NT2/D1 (cell line): Measurements from ENCODE around the gene SGCA.

Source experiments
- DNase-seq: peaks from one replicate; pipeline ENCODE4 v3.0.0-alpha.2; 2011; ENCODE audit warnings: low read depth, low spot score
- H3K27me3 ChIP-seq: 2 replicates; pipeline ENCODE4 v1.6.0; 2011; ENCODE audit warnings: mild to moderate bottlenecking; ENCODE audit not compliant: insufficient read length, insufficient read depth
- H3K36me3 ChIP-seq: 2 replicates; pipeline ENCODE4 v1.6.1; 2011; ENCODE audit warnings: mild to moderate bottlenecking, low read length, mixed read lengths; ENCODE audit not compliant: insufficient read depth, insufficient read length
- H3K4me1 ChIP-seq: 2 replicates; pipeline ENCODE4 v1.5.1; 2011; ENCODE audit not compliant: insufficient read depth, insufficient read length
- H3K4me3 ChIP-seq: 2 replicates; pipeline ENCODE4 v1.5.1; 2011; ENCODE audit warnings: low read depth; ENCODE audit not compliant: insufficient read length
- H3K9ac ChIP-seq: 2 replicates; pipeline ENCODE4 v1.6.0; 2011; ENCODE audit warnings: low read depth; ENCODE audit not compliant: insufficient read length
- H3K9me3 ChIP-seq: 2 replicates; pipeline ENCODE4 v1.5.1; 2011; ENCODE audit warnings: mild to moderate bottlenecking, low read length; ENCODE audit not compliant: insufficient read depth
- SUZ12 ChIP-seq: IDR thresholded peaks from 2 replicates; pipeline ENCODE4 v1.6.1; 2011; ENCODE audit not compliant: insufficient read length, insufficient read depth; ENCODE audit errors: extremely low read depth
- YY1 ChIP-seq: IDR thresholded peaks from 2 replicates; pipeline ENCODE4 v1.6.1; 2011; ENCODE audit not compliant: insufficient read length, insufficient read depth
- ZNF274 ChIP-seq: IDR thresholded peaks from 2 replicates; pipeline ENCODE4 v1.6.1; 2011; ENCODE audit warnings: mild to moderate bottlenecking, low read depth, low read length

SGCA gene

GRCh38 chr17:50201276-50201854 is 35.6 kb downstream of the SGCA start, which contains the start of gene COL1A1:
Gene COL1A1, minus strand, starts transcription at chr17:50201631. Its CDS starts 118 bp downstream, at chr17:50201513.
- no peak for DNase-seq
- H3K36me3 ChIP-seq, result peaks cover 30% of the 10 kb centered on the region
- no peaks in the 10 kb centered on the region for H3K9me3 ChIP-seq
- peaks cover 31% of the 10 kb centered on the region for H3K27me3 ChIP-seq
- H3K4me3 ChIP-seq, result peak within 1 kb of the TSS; percentile 42
- H3K9ac ChIP-seq, result peak within 1 kb of the TSS; percentile 79
- no peak for TF ChIP-seq SUZ12
- no peak for TF ChIP-seq YY1
- H3K4me1 ChIP-seq, result peaks cover 14% of the 10 kb centered on the region

DNA sequence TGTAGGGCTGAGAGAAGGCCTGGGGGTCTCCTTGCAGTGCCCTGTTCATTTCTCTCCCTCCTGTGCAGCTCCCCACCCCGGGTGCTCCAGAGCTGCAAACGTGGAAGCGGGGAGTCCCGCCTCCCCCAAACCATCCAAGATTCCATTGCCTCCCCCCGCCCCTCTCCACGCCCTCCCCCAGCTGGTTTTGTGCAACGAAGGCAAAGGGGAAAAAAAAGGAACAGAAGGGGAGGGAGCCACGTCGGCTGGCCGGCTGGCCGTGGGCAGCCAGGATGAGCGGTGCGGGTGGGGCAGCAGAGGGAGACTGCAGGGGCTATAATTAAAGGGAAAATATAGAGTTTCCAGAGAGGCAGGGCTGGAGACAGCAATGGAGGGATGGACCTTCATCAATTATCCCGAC is 37.3 kb downstream of the SGCA start:
- Histone ChIP-seq H3K9ac (peak overlapping the region; percentile 11), H3K36me3 (peaks cover 13% of the 10 kb centered on the region), H3K9me3 (no peaks in the 10 kb centered on the region), H3K27me3 (peaks cover 31% of the 10 kb centered on the region), H3K4me1 (peaks cover 18% of the 10 kb centered on the region), H3K4me3 (no peak overlapping the region)
- TF ChIP-seq SUZ12 (no peak), YY1 (no peak)
- no peak for DNase-seq

DNA sequence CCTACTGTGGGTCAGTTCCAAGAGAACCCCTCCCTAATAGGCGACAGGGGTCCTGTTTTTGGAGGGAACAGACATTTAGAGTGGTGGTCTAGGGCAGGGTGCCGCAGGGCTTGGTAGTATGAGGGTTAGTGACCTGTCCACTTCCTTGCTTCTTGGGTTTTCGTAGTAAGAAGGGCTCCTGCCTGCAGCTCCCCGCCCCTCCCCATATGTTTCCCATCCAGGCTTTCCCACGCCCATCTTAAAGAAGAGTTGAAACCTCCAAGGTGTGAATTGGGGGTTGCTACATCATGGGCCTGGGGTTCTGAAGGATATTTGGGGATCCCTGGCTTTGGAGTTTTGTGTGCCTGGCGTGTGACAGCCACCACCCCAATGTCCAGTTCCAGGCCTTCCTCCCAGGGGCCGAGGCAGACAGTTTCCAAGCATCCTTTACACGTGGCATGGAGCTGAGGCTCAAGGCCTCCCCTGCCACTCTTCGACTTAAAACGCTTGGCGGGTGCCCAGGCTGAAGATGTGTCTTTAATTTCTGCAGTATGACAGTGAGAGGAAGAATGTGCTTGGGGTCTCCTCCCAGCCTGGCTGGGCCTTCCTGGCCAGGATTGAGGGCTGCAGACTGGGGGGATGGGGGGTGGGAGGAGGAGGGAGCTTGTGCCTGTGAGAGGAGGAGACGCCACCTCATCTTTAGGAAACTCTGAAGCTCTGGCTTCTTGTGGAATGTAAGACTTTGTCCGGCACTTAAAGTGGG is 38.0 kb downstream of the SGCA start:
- Histone ChIP-seq H3K4me3 (no peak overlapping the region), H3K27me3 (peaks cover 31% of the 10 kb centered on the region), H3K4me1 (peaks cover 19% of the 10 kb centered on the region), H3K9ac (peak overlapping the region; percentile 11), H3K9me3 (no peaks in the 10 kb centered on the region), H3K36me3 (peaks cover 6% of the 10 kb centered on the region)
- no peak for DNase-seq
- no peak for TF ChIP-seq YY1
- TF ChIP-seq ZNF274, result no peak
- no peak for TF ChIP-seq SUZ12

GRCh38 chr17:50204431-50204830 is 38.6 kb downstream of the SGCA start:
- Histone ChIP-seq H3K36me3 (peaks cover 3% of the 10 kb centered on the region), H3K4me3 (no peak overlapping the region), H3K9ac (no peak overlapping the region), H3K4me1 (peaks cover 26% of the 10 kb centered on the region), H3K27me3 (peaks cover 31% of the 10 kb centered on the region), H3K9me3 (no peaks in the 10 kb centered on the region)
- no peak for DNase-seq
- no peak for TF ChIP-seq YY1
- TF ChIP-seq ZNF274, result no peak

- Histone ChIP-seq H3K9ac (no peak overlapping the region), H3K36me3 (no peaks in the 10 kb centered on the region), H3K9me3 (no peaks in the 10 kb centered on the region), H3K4me1 (peaks cover 33% of the 10 kb centered on the region), H3K4me3 (no peak overlapping the region), H3K27me3 (peaks cover 31% of the 10 kb centered on the region)
- DNase-seq, result no peak
- TF ChIP-seq SUZ12, result no peak
- TF ChIP-seq ZNF274, result no peak
- no peak for TF ChIP-seq YY1
Observed at GRCh38 chr17:50205111-50205962, 39.5 kb downstream of the SGCA start.

- no peaks in the 10 kb centered on the region for H3K9me3 ChIP-seq
- H3K4me3 ChIP-seq, result no peak overlapping the region
- DNase-seq, result no peak
- H3K9ac ChIP-seq, result no peak overlapping the region
- peaks cover 28% of the 10 kb centered on the region for H3K27me3 ChIP-seq
- TF ChIP-seq SUZ12, result no peak
- no peak for TF ChIP-seq YY1
- TF ChIP-seq ZNF274, result no peak
- no peaks in the 10 kb centered on the region for H3K36me3 ChIP-seq
- peaks cover 33% of the 10 kb centered on the region for H3K4me1 ChIP-seq
Observed at GRCh38 chr17:50205963-50206505, 40.2 kb downstream of the SGCA start.

- H3K9ac ChIP-seq, result peak overlapping the region; percentile 39
- H3K9me3 ChIP-seq, result no peaks in the 10 kb centered on the region
- no peak for DNase-seq
Observed at GRCh38 chr17:50206604-50207293, 40.9 kb downstream of the SGCA start.

More at GRCh38 chr17:50206604-50207293, 40.9 kb downstream of the SGCA start:
- Histone ChIP-seq H3K4me3 (no peak overlapping the region), H3K36me3 (no peaks in the 10 kb centered on the region), H3K27me3 (peaks cover 21% of the 10 kb centered on the region), H3K4me1 (peaks cover 36% of the 10 kb centered on the region)
- TF ChIP-seq SUZ12 (no peak), ZNF274 (no peak), YY1 (no peak)
